Caco-2 (cell line): ENCODE measurements around the gene RAB20. TPM values are rescaled to one million over a fixed set of nuclear protein-coding genes. Genes with fewer than 3 reads are reported as not detected.

Experiments used
- BruUV-seq: library from RNA; stranded (reverse); fragments of 400-500 nt; replicated peaks from 2 replicates; lab custom pipeline; 2021; lab: Mats Ljungman, UMichigan
- CTCF ChIA-PET: fragments of 300-600 bp; sonication (Branson Sonifier 250); formaldehyde crosslinking; loops from one replicate; lab custom pipeline; 2022; ENCODE audit warnings: antibody characterized with exemption; lab: Charles Lee
- POLR2A ChIA-PET: fragments of 300-600 bp; sonication (Branson Sonifier 250); formaldehyde crosslinking; loops from one replicate; lab custom pipeline; 2022; ENCODE audit warnings: antibody characterized with exemption; lab: Charles Lee
- DNase-seq, 2 experiments: peaks; one replicate each; pipeline versions ENCODE4 v3.0.0 to v3.0.0-alpha.2; 2020 to 2022
- H3K27me3 ChIP-seq: replicated peaks from 2 replicates; pipeline ENCODE4 v1.6.0; 2011; ENCODE audit warnings: low read length; ENCODE audit not compliant: control insufficient read depth, insufficient read depth
- H3K36me3 ChIP-seq: 2 replicates; pipeline ENCODE4 v1.5.1; 2011; ENCODE audit warnings: low read length; ENCODE audit not compliant: control insufficient read depth, insufficient read depth
- H3K4me1 ChIP-seq: fragments of 250-450 bp; sonication (Bioruptor Pico); 2 replicates; pipeline ENCODE4 v1.5.1; 2020; ENCODE audit warnings: mild to moderate bottlenecking
- H3K4me3 ChIP-seq: 2 replicates; pipeline ENCODE4 v1.5.1; 2011; ENCODE audit warnings: low read depth, mild to moderate bottlenecking, control low read depth, low read length
- H3K9me3 ChIP-seq: fragments of 250-450 bp; sonication (Bioruptor Pico); 2 replicates; pipeline ENCODE4 v1.5.1; 2020; ENCODE audit warnings: mild to moderate bottlenecking, moderate library complexity
- H3K27ac Mint-ChIP-seq: one replicate; pipeline ENCODE4 v1.8.0; 2022; ENCODE audit warnings: mixed read lengths; ENCODE audit not compliant: unreplicated experiment
- H3K27me3 Mint-ChIP-seq: one replicate; pipeline ENCODE4 v1.8.0; 2022; ENCODE audit warnings: mixed read lengths; ENCODE audit not compliant: insufficient read depth, unreplicated experiment
- H3K36me3 Mint-ChIP-seq: one replicate; pipeline ENCODE4 v1.8.0; 2022; ENCODE audit warnings: mild to moderate bottlenecking, mixed read lengths; ENCODE audit not compliant: insufficient read depth, unreplicated experiment
- H3K4me1 Mint-ChIP-seq: one replicate; pipeline ENCODE4 v1.8.0; 2022; ENCODE audit warnings: low read depth, mixed read lengths; ENCODE audit not compliant: unreplicated experiment
- H3K4me3 Mint-ChIP-seq: one replicate; pipeline ENCODE4 v1.8.0; 2022; ENCODE audit warnings: mild to moderate bottlenecking, moderate library complexity, mixed read lengths; ENCODE audit not compliant: unreplicated experiment
- H3K9me3 Mint-ChIP-seq: one replicate; pipeline ENCODE4 v1.8.0; 2022; ENCODE audit warnings: mixed read lengths; ENCODE audit not compliant: unreplicated experiment
- intact Hi-C: fragments of 100-400 bp; cut with micrococcal nuclease; formaldehyde crosslinking; loops from one replicate; pipeline ENCODE4 v1.10.0; 2022; ENCODE audit not compliant: unreplicated experiment
- total RNA-seq: library from RNA; stranded (reverse); gene quantifications from 2 replicates; pipeline ENCODE4 v1.2.3, GENCODE V29; 2022
- TF ChIP-seq, protein P1 (sequence below), 2 experiments: fragments of 200-600 bp in 1 of 2; IDR thresholded peaks; 1 replicate in 1 of 2; 2 replicates in 1 of 2; pipeline versions ENCODE4 v1.5.1 to v1.8.0; 2011 to 2022; ENCODE audit warnings: antibody characterized with exemption in 1 of 2, control low read depth in 1 of 2, inconsistent platforms in 1 of 2, low read depth in 1 of 2, low read length in 1 of 2, mild to moderate bottlenecking in 1 of 2, moderate library complexity in 1 of 2; ENCODE audit not compliant: insufficient read depth in 1 of 2, severe bottlenecking in 1 of 2, unreplicated experiment in 1 of 2

The RAB20 gene
- total RNA-seq, 1 experiment from 2014 or later, result 37.9 TPM

- peaks cover 42% of the 10 kb centered on the region for H3K4me1 Mint-ChIP-seq
- no peak overlapping the region for H3K4me3 Mint-ChIP-seq
- Histone ChIP-seq H3K36me3 (peaks cover 6% of the 10 kb centered on the region), H3K4me3 (no peak overlapping the region), H3K9me3 (no peaks in the 10 kb centered on the region), H3K27me3 (no peaks in the 10 kb centered on the region), H3K4me1 (peaks cover 30% of the 10 kb centered on the region)
- ChIA-PET POLR2A (interaction anchor here (1.4 kb wide), 1 partner anchor 100 kb away, joined by 5 read pairs; no protein-coding TSS in a partner anchor), CTCF (interaction anchor here (1.2 kb wide), 1 partner anchor 100 kb away, joined by 6 read pairs; no protein-coding TSS in a partner anchor)
- peak in 1 of 2 experiments; percentile 30 for DNase-seq
- TF ChIP-seq, protein P1, sequence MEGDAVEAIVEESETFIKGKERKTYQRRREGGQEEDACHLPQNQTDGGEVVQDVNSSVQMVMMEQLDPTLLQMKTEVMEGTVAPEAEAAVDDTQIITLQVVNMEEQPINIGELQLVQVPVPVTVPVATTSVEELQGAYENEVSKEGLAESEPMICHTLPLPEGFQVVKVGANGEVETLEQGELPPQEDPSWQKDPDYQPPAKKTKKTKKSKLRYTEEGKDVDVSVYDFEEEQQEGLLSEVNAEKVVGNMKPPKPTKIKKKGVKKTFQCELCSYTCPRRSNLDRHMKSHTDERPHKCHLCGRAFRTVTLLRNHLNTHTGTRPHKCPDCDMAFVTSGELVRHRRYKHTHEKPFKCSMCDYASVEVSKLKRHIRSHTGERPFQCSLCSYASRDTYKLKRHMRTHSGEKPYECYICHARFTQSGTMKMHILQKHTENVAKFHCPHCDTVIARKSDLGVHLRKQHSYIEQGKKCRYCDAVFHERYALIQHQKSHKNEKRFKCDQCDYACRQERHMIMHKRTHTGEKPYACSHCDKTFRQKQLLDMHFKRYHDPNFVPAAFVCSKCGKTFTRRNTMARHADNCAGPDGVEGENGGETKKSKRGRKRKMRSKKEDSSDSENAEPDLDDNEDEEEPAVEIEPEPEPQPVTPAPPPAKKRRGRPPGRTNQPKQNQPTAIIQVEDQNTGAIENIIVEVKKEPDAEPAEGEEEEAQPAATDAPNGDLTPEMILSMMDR (IDR thresholded peaks at IDR 0.05; ENCODE audit: insufficient read depth in 1 of 2, low read depth in 1 of 2, low read length in 1 of 2, severe bottlenecking in 1 of 2, unreplicated experiment in 1 of 2), result no peak
- H3K9me3 Mint-ChIP-seq, result no peaks in the 10 kb centered on the region
- BruUV-seq, result no TSS peak
- no peaks in the 10 kb centered on the region for H3K27me3 Mint-ChIP-seq
- peak overlapping the region; percentile 69 for H3K27ac Mint-ChIP-seq
- intact Hi-C loops, result no loop called here
- peaks cover 56% of the 10 kb centered on the region for H3K36me3 Mint-ChIP-seq
Observed at GRCh38 chr13:110556224-110556606, 5.3 kb downstream of the RAB20 start.

GRCh38 chr13:110555601-110556223, 5.8 kb downstream of the RAB20 start:
- H3K4me1 ChIP-seq, result peaks cover 30% of the 10 kb centered on the region
- BruUV-seq, result no TSS peak
- H3K9me3 ChIP-seq, result no peaks in the 10 kb centered on the region
- no peaks in the 10 kb centered on the region for H3K27me3 Mint-ChIP-seq
- ChIA-PET POLR2A (interaction anchor here (1.4 kb wide), 1 partner anchor 100 kb away, joined by 5 read pairs; no protein-coding TSS in a partner anchor), CTCF (interaction anchor here (1.2 kb wide), 1 partner anchor 100 kb away, joined by 6 read pairs; no protein-coding TSS in a partner anchor)
- no peaks in the 10 kb centered on the region for H3K27me3 ChIP-seq
- peak overlapping the region; percentile 69 for H3K27ac Mint-ChIP-seq
- TF ChIP-seq, protein P1 (IDR thresholded peaks at IDR 0.05; ENCODE audit: insufficient read depth in 1 of 2, low read depth in 1 of 2, low read length in 1 of 2, severe bottlenecking in 1 of 2, unreplicated experiment in 1 of 2), result no peak
- no peak overlapping the region for H3K4me3 ChIP-seq
- peaks cover 61% of the 10 kb centered on the region for H3K36me3 Mint-ChIP-seq
- intact Hi-C loops, result no loop called here
- no peak for DNase-seq
- peak overlapping the region; percentile 29 for H3K4me3 Mint-ChIP-seq
- no peaks in the 10 kb centered on the region for H3K9me3 Mint-ChIP-seq
- peaks cover 6% of the 10 kb centered on the region for H3K36me3 ChIP-seq
- H3K4me1 Mint-ChIP-seq, result peaks cover 47% of the 10 kb centered on the region

- peaks cover 62% of the 10 kb centered on the region for H3K36me3 Mint-ChIP-seq
- H3K27me3 Mint-ChIP-seq, result no peaks in the 10 kb centered on the region
- Histone ChIP-seq H3K4me1 (peaks cover 25% of the 10 kb centered on the region), H3K4me3 (no peak overlapping the region), H3K9me3 (no peaks in the 10 kb centered on the region), H3K36me3 (peaks cover 7% of the 10 kb centered on the region), H3K27me3 (no peaks in the 10 kb centered on the region)
- ChIA-PET POLR2A (no interaction called here), CTCF (no interaction called here)
- no peak for DNase-seq
- H3K4me1 Mint-ChIP-seq, result peaks cover 45% of the 10 kb centered on the region
- H3K4me3 Mint-ChIP-seq, result no peak overlapping the region
- H3K27ac Mint-ChIP-seq, result peak overlapping the region; percentile 69
- no TSS peak for BruUV-seq
- TF ChIP-seq, protein P1 (IDR thresholded peaks at IDR 0.05; ENCODE audit: insufficient read depth in 1 of 2, low read depth in 1 of 2, low read length in 1 of 2, severe bottlenecking in 1 of 2, unreplicated experiment in 1 of 2), result no peak
- H3K9me3 Mint-ChIP-seq, result no peaks in the 10 kb centered on the region
- intact Hi-C loops, result no loop called here
Observed at GRCh38 chr13:110554946-110555345, 6.6 kb downstream of the RAB20 start.
